Endothelial cell of umbilical vein (primary cell): ENCODE results near the gene MGAT5. TPM values are rescaled to one million over a fixed set of nuclear protein-coding genes. Genes with fewer than 3 reads are reported as not detected.
A peak's percentile ranks its signal among the peaks of the same experiment; 100 is the strongest.

Experiments
- BruUV-seq: library from RNA; stranded (reverse); fragments of 400-500 nt; replicated peaks from 2 replicates; lab custom pipeline; 2021; lab: Mats Ljungman, UMichigan
- CTCF ChIA-PET: fragments of 300-600, 350-600 bp; sonication (Branson Sonifier 250); formaldehyde crosslinking; loops from one replicate; lab custom pipeline; 2021; ENCODE audit warnings: antibody characterized with exemption, inconsistent platforms; lab: Charles Lee
- POLR2A ChIA-PET: fragments of 300-600, 350-600 bp; sonication (Branson Sonifier 250); formaldehyde crosslinking; loops from one replicate; lab custom pipeline; 2021; ENCODE audit warnings: antibody characterized with exemption, inconsistent platforms; lab: Charles Lee
- DNase-seq: peaks from one replicate; pipeline ENCODE4 v3.0.0-alpha.2; 2011; ENCODE audit warnings: low read depth, low spot score
- FAIRE-seq: peaks from 2 replicates; lab custom pipeline; 2011; peaks lifted over from hg19 to GRCh38; lab: Jason Lieb, UNC
- H2AFZ ChIP-seq: 2 replicates; pipeline ENCODE4 v1.6.0; 2012; ENCODE audit warnings: low read depth, low read length, control low read depth, inconsistent platforms
- H3K27ac ChIP-seq: 2 replicates; pipeline ENCODE4 v1.5.1; 2011; ENCODE audit warnings: low read depth, mild to moderate bottlenecking, control low read depth, low read length, moderate library complexity; ENCODE audit not compliant: insufficient read depth
- H3K27me3 ChIP-seq, 2 experiments: 2 replicates each; pipeline versions ENCODE4 v1.6.0 to v1.6.1; 2011; ENCODE audit warnings: low read length in 2 of 2, mixed read lengths in 1 of 2; ENCODE audit not compliant: control insufficient read depth in 2 of 2, insufficient read depth in 2 of 2
- H3K36me3 ChIP-seq, 2 experiments: 2 replicates in 1 of 2; 3 replicates in 1 of 2; pipeline ENCODE4 v1.5.1; 2011; ENCODE audit warnings: low read length in 2 of 2, mild to moderate bottlenecking in 1 of 2, moderate library complexity in 1 of 2; ENCODE audit not compliant: control insufficient read depth in 2 of 2, insufficient read depth in 2 of 2; ENCODE audit errors: extremely low read depth in 1 of 2
- H3K4me1 ChIP-seq: 3 replicates; pipeline ENCODE4 v1.5.1; 2011; ENCODE audit warnings: mild to moderate bottlenecking, low read length; ENCODE audit not compliant: control insufficient read depth, insufficient read depth; ENCODE audit errors: extremely low read depth
- H3K4me2 ChIP-seq: 2 replicates; pipeline ENCODE4 v1.6.1; 2011; ENCODE audit warnings: low read length, control low read depth, mixed read lengths; ENCODE audit not compliant: insufficient read depth
- H3K4me3 ChIP-seq, 3 experiments: fragments of 200-600 bp in 1 of 3; sonication (generic), shearing (Covaris generic) in 1 of 3; replicated peaks in 1 of 3; 2 replicates each; pipeline ENCODE4 v1.5.1; 2011 to 2016; ENCODE audit warnings: control low read depth in 3 of 3, low read length in 3 of 3, mild to moderate bottlenecking in 2 of 3, inconsistent platforms in 1 of 3, low read depth in 1 of 3, moderate library complexity in 1 of 3; ENCODE audit not compliant: insufficient read depth in 1 of 3
- H3K79me2 ChIP-seq: 2 replicates; pipeline ENCODE4 v1.6.0; 2012; ENCODE audit warnings: low read length, inconsistent platforms; ENCODE audit not compliant: control insufficient read depth, insufficient read depth
- H3K9ac ChIP-seq: replicated peaks from 2 replicates; pipeline ENCODE3; 2011; ENCODE audit warnings: low read length, control low read depth; ENCODE audit not compliant: insufficient read depth; ENCODE audit errors: extremely low read depth
- H3K9me1 ChIP-seq: replicated peaks from 3 replicates; pipeline ENCODE4 v1.6.0; 2011; ENCODE audit warnings: mild to moderate bottlenecking, low read length; ENCODE audit not compliant: control insufficient read depth, insufficient read depth; ENCODE audit errors: extremely low read depth
- H3K9me3 ChIP-seq: replicated peaks from 2 replicates; pipeline ENCODE4 v1.5.1; 2012; ENCODE audit warnings: low read length, inconsistent platforms; ENCODE audit not compliant: control insufficient read depth, insufficient read depth
- H4K20me1 ChIP-seq: replicated peaks from 2 replicates; pipeline ENCODE3; 2011; ENCODE audit warnings: mild to moderate bottlenecking, low read length; ENCODE audit not compliant: control insufficient read depth, insufficient read depth; ENCODE audit errors: extremely low read depth
- CTCF ChIP-seq, 2 donors: IDR thresholded peaks; 1 replicate in 1 of 2; 2 replicates in 1 of 2; pipeline ENCODE4 v1.5.1; 2011; ENCODE audit warnings: low read length in 2 of 2, mild to moderate bottlenecking in 2 of 2, moderate library complexity in 2 of 2, control low read depth in 1 of 2, inconsistent platforms in 1 of 2, low read depth in 1 of 2; ENCODE audit not compliant: insufficient read depth in 1 of 2; ENCODE audit errors: extremely low read depth in 1 of 2
- FOS ChIP-seq: IDR thresholded peaks from 2 replicates; pipeline ENCODE4 v1.6.1; 2011; ENCODE audit warnings: mild to moderate bottlenecking, low read length, moderate library complexity, borderline replicate concordance; ENCODE audit not compliant: insufficient read depth
- GATA2 ChIP-seq: IDR thresholded peaks from 2 replicates; pipeline ENCODE4 v1.7.0; 2011; ENCODE audit warnings: low read depth, mild to moderate bottlenecking, moderate library complexity, mixed read lengths, low read length; ENCODE audit not compliant: insufficient read length, insufficient read depth
- JUN ChIP-seq: IDR thresholded peaks from 2 replicates; pipeline ENCODE4 v1.6.1; 2011; ENCODE audit warnings: borderline replicate concordance, low read depth; ENCODE audit not compliant: insufficient read length, insufficient read depth
- MYC ChIP-seq: IDR thresholded peaks from one replicate; pipeline ENCODE4 v1.6.1; 2011; ENCODE audit warnings: mild to moderate bottlenecking, low read depth, low read length
- POLR2A ChIP-seq: IDR thresholded peaks from 2 replicates; pipeline ENCODE4 v1.6.1; 2012; ENCODE audit warnings: low read depth, mild to moderate bottlenecking, control low read depth, low read length
- POLR2AphosphoS5 ChIP-seq: IDR thresholded peaks from 2 replicates; pipeline ENCODE4 v1.6.1; 2012; ENCODE audit warnings: low read depth, mild to moderate bottlenecking, control low read depth, low read length, moderate library complexity; ENCODE audit not compliant: insufficient read depth
- dilution Hi-C: fragments of 300-500 bp; cut with MboI; formaldehyde crosslinking; loops from one replicate; pipeline ENCODE4 v1.15.0; 2019; ENCODE audit warnings: low sequenced_read_pairs; ENCODE audit not compliant: extremely low pct_ligation_motif_present
- intact Hi-C: fragments of 100-400 bp; cut with micrococcal nuclease; formaldehyde crosslinking; loops from one replicate; pipeline ENCODE4 v1.10.0; 2022
- polyA plus RNA-seq, 4 experiments: library from polyadenylated mRNA; depleted of rRNA in 3 of 4; stranded (reverse) in 3 of 4; unstranded in 1 of 4; fragments of >200 nt; gene quantifications; 2 replicates each; pipeline versions ENCODE4 v1.2.1 to v1.2.3, GENCODE V29; 2011 to 2012; ENCODE audit warnings: missing spikeins in 1 of 4
- total RNA-seq: library from RNA; stranded (reverse); gene quantifications from 2 replicates; pipeline ENCODE4 v1.2.3, GENCODE V29; 2021

Gene MGAT5
- total and polyA plus RNA-seq, 2 donors (not counting 3 experiments of a cell fraction or from before 2014, with no cell fraction given), result 17.7 to 84.1 TPM

- no peaks in the 10 kb centered on the region for H3K27me3 ChIP-seq
- H3K9ac ChIP-seq, result peak overlapping the region; percentile 77
- ChIA-PET POLR2A (no interaction called here), CTCF (interaction anchor here (1.1 to 2.8 kb wide), 9 partner anchors 9 to 183 kb away, joined by 3 to 11 read pairs (median 4); no protein-coding TSS in a partner anchor)
- DNase-seq, result peak; percentile 81
- H2AFZ ChIP-seq, result peak overlapping the region; percentile 7
- no peaks in the 10 kb centered on the region for H4K20me1 ChIP-seq
- no peaks in the 10 kb centered on the region for H3K9me3 ChIP-seq
- dilution Hi-C loops (no loop called here), intact Hi-C loops (loop anchor here (5.0 kb wide), 1 partner anchor 124 kb away; no protein-coding TSS in a partner anchor)
- peak; percentile 48 for FAIRE-seq
- TF ChIP-seq GATA2 (peak; percentile 72), FOS (peak; percentile 84), POLR2AphosphoS5 (peak; percentile 42), CTCF (IDR thresholded peaks at IDR 0.05; ENCODE audit: extremely low read depth in 1 of 2, insufficient read depth in 1 of 2, low read depth in 1 of 2, low read length in 2 of 2) (no peak), MYC (no peak), POLR2A (no peak), JUN (peak; percentile 85)
- no peaks in the 10 kb centered on the region for H3K9me1 ChIP-seq
- H3K36me3 ChIP-seq, result no peaks in the 10 kb centered on the region
- TSS peak; percentile 81 for BruUV-seq
- H3K4me2 ChIP-seq, result peak overlapping the region; percentile 87
- peaks cover 4% of the 10 kb centered on the region for H3K79me2 ChIP-seq
- peaks cover 47% of the 10 kb centered on the region for H3K4me1 ChIP-seq
- peak overlapping the region in 1 of 3 experiments; percentile 16 for H3K4me3 ChIP-seq
- peak overlapping the region; percentile 78 for H3K27ac ChIP-seq
These were observed 47.4 kb downstream of the MGAT5 start for GRCh38 chr2:134301099-134301927.
